GM12892 (cell line): ENCODE results near the gene CTXN2.
A peak's percentile ranks its signal among the peaks of the same experiment; 100 is the strongest.

Experiments
- POLR2A ChIP-seq: IDR thresholded peaks from 2 replicates; pipeline ENCODE4 v1.6.1; 2011; ENCODE audit warnings: low read depth, low read length, control low read depth
- POLR2AphosphoS5 ChIP-seq: IDR thresholded peaks from 2 replicates; pipeline ENCODE4 v1.6.1; 2011; ENCODE audit warnings: low read depth, low read length, control low read depth

- peak; percentile 57; the same call in 1 of the 2 replicates for TF ChIP-seq POLR2A
- no peak for TF ChIP-seq POLR2AphosphoS5
These were observed 13.5 kb upstream of the CTXN2 start, which contains the start of gene MYEF2 for GRCh38 chr15:48177766-48178647.
